ENCODE data around the gene HOXA7.

DNA sequence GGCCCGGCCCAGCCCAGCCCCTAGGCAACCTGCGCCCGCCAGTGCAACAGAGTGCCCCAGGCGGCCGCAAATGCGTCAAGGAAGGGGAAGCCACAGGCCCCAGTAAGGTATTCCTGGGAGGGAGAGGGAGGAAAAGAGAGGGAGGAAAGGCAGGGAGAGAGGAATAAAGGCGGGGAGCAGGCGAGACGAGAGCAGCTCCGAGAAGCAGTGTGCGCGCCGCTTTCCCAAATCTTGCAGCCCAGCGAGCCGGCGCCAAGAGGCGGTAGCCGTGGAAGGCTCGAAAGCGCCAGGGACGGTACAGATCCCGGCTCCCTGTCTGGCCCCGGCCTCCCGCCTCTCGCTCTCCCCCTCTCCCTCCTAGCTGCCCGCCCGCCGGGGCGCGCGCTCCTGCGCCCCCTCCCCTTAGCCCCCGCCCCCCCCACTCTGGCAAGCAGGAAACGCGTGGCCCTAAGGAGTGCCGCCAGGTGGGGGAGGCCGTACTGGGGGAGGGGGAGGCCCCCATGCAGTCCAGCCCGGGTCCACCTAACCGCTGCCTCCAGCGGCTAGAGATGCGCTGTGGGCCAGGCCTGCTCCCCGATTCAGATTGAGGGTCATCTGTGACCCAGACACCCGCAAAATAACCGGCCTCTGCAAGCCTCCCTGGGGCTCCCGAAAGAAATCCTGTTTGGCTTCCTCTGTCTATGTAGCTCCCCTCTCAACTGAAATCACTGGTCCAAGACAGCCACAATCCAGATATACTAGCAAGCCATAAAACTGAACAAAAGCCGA, 13.4 kb upstream of the HOXA7 start:
- TF ChIP-seq, protein P1, sequence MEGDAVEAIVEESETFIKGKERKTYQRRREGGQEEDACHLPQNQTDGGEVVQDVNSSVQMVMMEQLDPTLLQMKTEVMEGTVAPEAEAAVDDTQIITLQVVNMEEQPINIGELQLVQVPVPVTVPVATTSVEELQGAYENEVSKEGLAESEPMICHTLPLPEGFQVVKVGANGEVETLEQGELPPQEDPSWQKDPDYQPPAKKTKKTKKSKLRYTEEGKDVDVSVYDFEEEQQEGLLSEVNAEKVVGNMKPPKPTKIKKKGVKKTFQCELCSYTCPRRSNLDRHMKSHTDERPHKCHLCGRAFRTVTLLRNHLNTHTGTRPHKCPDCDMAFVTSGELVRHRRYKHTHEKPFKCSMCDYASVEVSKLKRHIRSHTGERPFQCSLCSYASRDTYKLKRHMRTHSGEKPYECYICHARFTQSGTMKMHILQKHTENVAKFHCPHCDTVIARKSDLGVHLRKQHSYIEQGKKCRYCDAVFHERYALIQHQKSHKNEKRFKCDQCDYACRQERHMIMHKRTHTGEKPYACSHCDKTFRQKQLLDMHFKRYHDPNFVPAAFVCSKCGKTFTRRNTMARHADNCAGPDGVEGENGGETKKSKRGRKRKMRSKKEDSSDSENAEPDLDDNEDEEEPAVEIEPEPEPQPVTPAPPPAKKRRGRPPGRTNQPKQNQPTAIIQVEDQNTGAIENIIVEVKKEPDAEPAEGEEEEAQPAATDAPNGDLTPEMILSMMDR (IDR thresholded peaks at IDR 0.05; ENCODE audit: low read depth, low read length), result no peak
- TF ChIP-seq POLR2A (IDR thresholded peaks at IDR 0.05; ENCODE audit: extremely low read depth, insufficient read length), result no peak

Measured in NB4 (cell line).